ENCODE results near the gene PHKA2. TPM values are rescaled to one million over a fixed set of nuclear protein-coding genes. Genes with fewer than 3 reads are reported as not detected.
"Not testable (repeated sequence)": the region's sequence is repeated elsewhere in the genome, so short reads cannot be mapped to it uniquely, and the experiment has no call there.

Gene PHKA2
- total RNA-seq, 1 experiment from 2014 or later: 24.0 TPM

GRCh38 chrX:18864390-18864920 is 119.5 kb downstream of the PHKA2 start:
- no peak for DNase-seq (ENCODE audit: low spot score)

DNA sequence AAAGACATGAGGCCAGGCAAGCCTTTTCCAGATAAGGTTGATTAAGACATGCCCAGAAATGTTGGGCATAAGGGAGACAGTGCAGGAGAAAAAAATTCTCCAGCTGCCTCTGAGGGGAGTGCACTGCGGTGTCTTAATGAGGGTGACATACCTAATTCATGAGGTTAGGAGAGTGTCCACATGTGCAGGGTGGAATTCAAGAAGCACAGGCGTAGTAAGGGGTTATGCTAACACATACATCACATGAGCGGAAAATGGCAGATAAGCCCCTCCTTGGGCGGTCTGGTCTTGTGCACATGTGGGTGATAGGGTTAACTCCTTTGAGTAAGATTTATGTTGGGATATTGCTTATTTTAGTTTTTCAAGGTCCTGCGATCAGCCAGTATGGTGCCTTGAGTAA is 122.4 kb downstream of the PHKA2 start:
- no peak for DNase-seq (ENCODE audit: low spot score)

DNA sequence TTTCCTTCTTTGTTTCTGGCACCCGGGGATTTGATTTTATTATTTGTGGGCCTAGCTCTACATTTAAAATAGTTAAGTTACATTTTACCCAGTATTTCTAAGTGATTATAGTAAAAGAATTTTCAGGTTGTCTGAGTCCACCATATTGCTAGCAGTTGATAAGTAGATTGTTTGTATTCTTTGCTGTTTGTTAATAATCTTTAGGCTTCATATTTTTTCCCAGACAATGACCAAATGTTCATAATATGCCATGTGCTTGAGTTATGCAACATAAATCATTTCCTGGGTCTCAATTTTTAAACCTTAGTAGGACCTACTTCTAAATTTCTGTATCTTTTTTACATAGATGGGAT is 127.3 kb downstream of the PHKA2 start:
- no peak for DNase-seq (ENCODE audit: low spot score)

DNA sequence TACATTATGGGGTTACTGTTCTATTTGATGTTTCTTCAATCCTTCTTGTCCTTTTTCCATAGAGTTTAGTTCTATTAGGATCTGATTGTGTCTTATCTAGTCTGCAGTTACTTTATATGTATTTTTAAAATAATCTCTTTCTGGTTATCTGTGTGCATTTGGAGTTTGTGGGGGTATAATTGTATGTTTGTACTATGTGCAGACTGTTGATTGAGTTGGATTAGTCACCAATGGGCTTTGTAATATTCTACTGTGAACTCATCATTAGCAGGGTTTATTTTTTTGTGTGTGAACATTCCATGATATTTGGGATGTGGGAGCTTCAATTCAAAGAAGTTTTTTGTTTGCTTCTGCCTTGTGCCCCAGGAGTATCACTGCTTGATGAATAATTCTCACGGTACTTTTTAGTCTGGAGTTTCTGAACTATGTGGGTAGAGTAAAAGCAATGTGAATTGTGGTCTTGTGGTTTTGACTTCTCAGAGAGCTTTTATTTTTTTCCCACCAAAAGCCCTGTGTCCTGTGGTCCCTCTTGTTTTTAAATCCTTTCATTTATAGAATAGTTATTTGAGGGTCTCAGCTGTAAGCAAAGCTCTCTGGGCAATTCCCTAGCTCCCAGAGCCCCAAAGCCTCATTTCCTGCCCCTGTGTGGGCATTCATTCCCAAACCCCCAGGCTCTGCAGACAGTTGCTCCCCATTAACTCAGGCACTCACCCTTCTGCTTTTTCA is 127.8 kb downstream of the PHKA2 start:
- no peak for DNase-seq (ENCODE audit: low spot score)

DNA sequence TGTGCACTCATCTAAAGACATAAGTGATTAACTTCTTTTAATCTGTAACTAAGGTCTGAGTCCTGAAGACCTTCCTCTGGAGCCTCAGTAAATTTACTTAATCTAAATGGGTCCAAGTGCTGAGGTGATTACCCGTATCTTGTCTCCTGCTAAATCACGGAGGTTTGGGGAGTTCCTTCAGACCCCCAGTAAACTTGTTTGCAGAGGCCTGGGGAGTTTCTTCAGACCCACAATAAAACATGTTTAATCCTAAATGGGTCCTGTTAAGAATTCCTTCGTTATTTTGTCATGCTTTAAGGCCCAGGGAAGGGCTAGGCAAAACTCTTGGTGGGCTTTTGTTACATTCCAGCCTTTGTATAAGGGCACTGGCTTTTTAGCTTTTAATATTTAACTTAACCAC is 136.0 kb downstream of the PHKA2 start:
- not testable (repeated sequence) for DNase-seq (ENCODE audit: low spot score)

Small RNA genes lying within 50 kb of the gene (small RNA-seq; reads per million reads assigned to genes)
- not detected for gene RN7SL48P

Other genes with a start within 250 kb of the PHKA2 start
- not detected in 2 replicates for gene ADGRG2, start 138.4 kb upstream of the PHKA2 start, total RNA-seq (2014; rRNA removed; shearing (Covaris generic))